Measurements from ENCODE around the gene COX5B. TPM values are rescaled to one million over a fixed set of nuclear protein-coding genes. Genes with fewer than 3 reads are reported as not detected.

Gene COX5B
- total and polyA plus RNA-seq, 10 of the 15 experiments (the other 5 are each of a cell fraction or from before 2014, with no cell fraction given) = 69.5 to 518 (median 363) TPM

DNA sequence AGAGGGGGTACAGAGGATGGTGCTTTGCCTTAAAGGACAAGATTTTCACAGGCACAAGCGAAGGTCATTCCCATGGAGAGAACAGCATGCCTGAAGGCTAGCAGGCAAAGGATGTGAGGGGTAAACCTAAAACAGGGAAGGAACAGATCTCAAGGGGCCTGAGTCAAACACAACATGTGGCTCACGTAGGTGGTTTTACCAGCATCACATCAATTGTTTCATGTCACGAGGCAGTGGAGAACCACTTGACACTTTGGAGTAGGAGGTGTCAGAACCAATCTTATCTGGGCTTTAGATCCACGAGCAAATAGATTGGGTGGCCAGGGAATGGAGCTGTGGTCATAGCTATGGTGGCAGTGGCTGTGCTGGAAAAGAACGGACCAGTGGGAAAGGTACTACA is 8.4 kb downstream of the COX5B start:
- Histone ChIP-seq H3K4me3 (no peak overlapping the region), H3K9ac (ENCODE audit: control insufficient read depth, insufficient read depth, low read length) (no peak overlapping the region), H3K79me2 (ENCODE audit: control insufficient read depth, insufficient read depth, low read length) (no peaks in the 10 kb centered on the region), H3K4me1 (ENCODE audit: control insufficient read depth, insufficient read depth, low read length) (no peaks in the 10 kb centered on the region), H3K36me3 (ENCODE audit: control insufficient read depth in 2 of 2, insufficient read depth in 2 of 2, low read length in 1 of 2) (peaks cover 6% of the 10 kb centered on the region in 2 experiments; a peak in 3 of 4 replicates), H3K9me3 (replicated peaks; ENCODE audit: control insufficient read depth, insufficient read depth, low read length) (no peaks in the 10 kb centered on the region; the same call in 2 of the 3 replicates), H4K20me1 (ENCODE audit: control insufficient read depth, insufficient read depth) (no peaks in the 10 kb centered on the region), H2AFZ (ENCODE audit: control insufficient read depth, low read depth, low read length) (no peak overlapping the region), H3K27ac (ENCODE audit: control insufficient read depth, insufficient read depth) (no peak overlapping the region), H3K4me2 (ENCODE audit: control insufficient read depth, insufficient read depth) (no peak overlapping the region), H3K27me3 (replicated peaks in 1 of 2; ENCODE audit: control insufficient read depth in 2 of 2, insufficient read depth in 2 of 2, low read length in 1 of 2) (no peaks in the 10 kb centered on the region)
- intact Hi-C loops (cut with micrococcal nuclease; ENCODE audit: unreplicated experiment) = no loop called here
- SMC1A ChIA-PET (ENCODE audit: uncharacterized antibody, unreplicated experiment) = interaction anchor here (1.0 kb wide), 1 partner anchor 8 kb away, joined by 3 read pairs; no protein-coding TSS in a partner anchor
- 0 out of 2 replicates have a peak, but pooled peaks have one; percentile 20 for TF ChIP-seq IKZF1 (conservative IDR thresholded peaks at IDR 0.05)
- TF ChIP-seq, protein P1, sequence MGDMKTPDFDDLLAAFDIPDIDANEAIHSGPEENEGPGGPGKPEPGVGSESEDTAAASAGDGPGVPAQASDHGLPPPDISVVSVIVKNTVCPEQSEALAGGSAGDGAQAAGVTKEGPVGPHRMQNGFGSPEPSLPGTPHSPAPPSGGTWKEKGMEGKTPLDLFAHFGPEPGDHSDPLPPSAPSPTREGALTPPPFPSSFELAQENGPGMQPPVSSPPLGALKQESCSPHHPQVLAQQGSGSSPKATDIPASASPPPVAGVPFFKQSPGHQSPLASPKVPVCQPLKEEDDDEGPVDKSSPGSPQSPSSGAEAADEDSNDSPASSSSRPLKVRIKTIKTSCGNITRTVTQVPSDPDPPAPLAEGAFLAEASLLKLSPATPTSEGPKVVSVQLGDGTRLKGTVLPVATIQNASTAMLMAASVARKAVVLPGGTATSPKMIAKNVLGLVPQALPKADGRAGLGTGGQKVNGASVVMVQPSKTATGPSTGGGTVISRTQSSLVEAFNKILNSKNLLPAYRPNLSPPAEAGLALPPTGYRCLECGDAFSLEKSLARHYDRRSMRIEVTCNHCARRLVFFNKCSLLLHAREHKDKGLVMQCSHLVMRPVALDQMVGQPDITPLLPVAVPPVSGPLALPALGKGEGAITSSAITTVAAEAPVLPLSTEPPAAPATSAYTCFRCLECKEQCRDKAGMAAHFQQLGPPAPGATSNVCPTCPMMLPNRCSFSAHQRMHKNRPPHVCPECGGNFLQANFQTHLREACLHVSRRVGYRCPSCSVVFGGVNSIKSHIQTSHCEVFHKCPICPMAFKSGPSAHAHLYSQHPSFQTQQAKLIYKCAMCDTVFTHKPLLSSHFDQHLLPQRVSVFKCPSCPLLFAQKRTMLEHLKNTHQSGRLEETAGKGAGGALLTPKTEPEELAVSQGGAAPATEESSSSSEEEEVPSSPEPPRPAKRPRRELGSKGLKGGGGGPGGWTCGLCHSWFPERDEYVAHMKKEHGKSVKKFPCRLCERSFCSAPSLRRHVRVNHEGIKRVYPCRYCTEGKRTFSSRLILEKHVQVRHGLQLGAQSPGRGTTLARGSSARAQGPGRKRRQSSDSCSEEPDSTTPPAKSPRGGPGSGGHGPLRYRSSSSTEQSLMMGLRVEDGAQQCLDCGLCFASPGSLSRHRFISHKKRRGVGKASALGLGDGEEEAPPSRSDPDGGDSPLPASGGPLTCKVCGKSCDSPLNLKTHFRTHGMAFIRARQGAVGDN (IDR thresholded peaks at IDR 0.05) = 0 out of 2 replicates have a peak, but pooled peaks have one; percentile 39
- TF ChIP-seq BHLHE40 (IDR thresholded peaks at IDR 0.05; ENCODE audit: borderline replicate concordance in 1 of 2, low read depth in 2 of 2, low read length in 1 of 2) = peak; percentile 12 to 46; a peak in 2 of 4 replicates
- TF ChIP-seq SMAD1 (IDR thresholded peaks at IDR 0.05; ENCODE audit: low read depth, partially characterized antibody) = no peak
- POLR2A ChIA-PET = no interaction called here
- in situ Hi-C loops (cut with MboI) = no loop called here
- no peak for FAIRE-seq
- no peak for DNase-seq (ENCODE audit: low read depth, low spot score)
- CTCF ChIA-PET = interaction anchor here (1.0 to 2.3 kb wide), 5 partner anchors 10 to 69 kb away, joined by 3 to 7 read pairs (median 4); partner anchors contain the start of gene ACTR1B
- BruUV-seq (replicated peaks) = no TSS peak
- WGBS (ENCODE audit: insufficient coverage, insufficient replicate concordance, low lambda C conversion rate, missing lambda C conversion rate) = 71% methylated on average over 5 of the region's 5 CpGs
- peak; percentile 28; the same call in 2 of the 3 replicates for ATAC-seq
- RAD21 ChIA-PET (ENCODE audit: unreplicated experiment) = no interaction called here
